ENCODE measurements around the gene CNOT11.

GRCh38 chr2:101232770-101233169 is 19.9 kb upstream of the CNOT11 start:
- TF ChIP-seq, protein P1, sequence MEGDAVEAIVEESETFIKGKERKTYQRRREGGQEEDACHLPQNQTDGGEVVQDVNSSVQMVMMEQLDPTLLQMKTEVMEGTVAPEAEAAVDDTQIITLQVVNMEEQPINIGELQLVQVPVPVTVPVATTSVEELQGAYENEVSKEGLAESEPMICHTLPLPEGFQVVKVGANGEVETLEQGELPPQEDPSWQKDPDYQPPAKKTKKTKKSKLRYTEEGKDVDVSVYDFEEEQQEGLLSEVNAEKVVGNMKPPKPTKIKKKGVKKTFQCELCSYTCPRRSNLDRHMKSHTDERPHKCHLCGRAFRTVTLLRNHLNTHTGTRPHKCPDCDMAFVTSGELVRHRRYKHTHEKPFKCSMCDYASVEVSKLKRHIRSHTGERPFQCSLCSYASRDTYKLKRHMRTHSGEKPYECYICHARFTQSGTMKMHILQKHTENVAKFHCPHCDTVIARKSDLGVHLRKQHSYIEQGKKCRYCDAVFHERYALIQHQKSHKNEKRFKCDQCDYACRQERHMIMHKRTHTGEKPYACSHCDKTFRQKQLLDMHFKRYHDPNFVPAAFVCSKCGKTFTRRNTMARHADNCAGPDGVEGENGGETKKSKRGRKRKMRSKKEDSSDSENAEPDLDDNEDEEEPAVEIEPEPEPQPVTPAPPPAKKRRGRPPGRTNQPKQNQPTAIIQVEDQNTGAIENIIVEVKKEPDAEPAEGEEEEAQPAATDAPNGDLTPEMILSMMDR (IDR thresholded peaks at IDR 0.05), result no peak
- TF ChIP-seq POLR2A (IDR thresholded peaks at IDR 0.05), result no peak
